GM12865 (cell line): ENCODE data around the gene CRELD1.

Experiments
- DNase-seq: peaks from one replicate; pipeline ENCODE4 v3.0.0; 2010; ENCODE audit warnings: low read depth
- H3K4me3 ChIP-seq: 2 replicates; pipeline ENCODE4 v1.5.1; 2011; ENCODE audit warnings: mild to moderate bottlenecking, low read depth, low read length, control low read depth
- CTCF ChIP-seq: IDR thresholded peaks from 2 replicates; pipeline ENCODE4 v1.5.1; 2011; ENCODE audit warnings: low read length, control low read depth, low read depth, inconsistent platforms; ENCODE audit not compliant: insufficient read depth; ENCODE audit errors: missing control alignments

The CRELD1 gene

DNA sequence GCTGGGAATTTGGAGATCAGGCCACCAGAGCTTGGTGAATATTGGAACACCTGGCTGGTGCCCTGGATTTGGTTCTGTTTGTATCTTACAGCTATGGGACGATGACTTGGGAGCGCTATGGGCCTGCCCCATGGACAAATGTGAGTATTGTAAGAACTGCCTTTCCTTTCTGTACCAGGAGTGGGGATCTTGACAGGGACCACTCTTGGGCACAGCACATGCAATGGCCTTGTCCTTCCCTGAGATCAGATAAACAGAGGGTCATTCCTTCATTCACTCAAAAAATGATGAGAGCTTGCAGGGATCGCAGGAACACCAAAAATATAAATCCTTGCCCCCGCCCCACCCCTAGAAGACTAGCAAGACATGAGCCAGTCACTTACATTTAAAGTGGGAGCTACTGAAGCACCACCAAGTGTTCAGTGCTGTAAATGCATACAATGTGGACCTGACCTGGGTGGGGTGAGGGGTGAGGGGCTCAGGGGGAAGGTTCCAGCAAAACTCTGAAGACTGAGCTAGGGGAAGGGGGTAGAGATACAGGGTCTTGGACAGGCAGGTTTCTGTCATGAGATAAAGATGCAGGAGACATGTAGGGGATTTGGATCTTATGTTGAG lies 2.7 kb upstream of the CRELD1 start:
- no peak overlapping the region for H3K4me3 ChIP-seq
- peak; percentile 34 for DNase-seq
- TF ChIP-seq CTCF, result peak; percentile 7

DNA sequence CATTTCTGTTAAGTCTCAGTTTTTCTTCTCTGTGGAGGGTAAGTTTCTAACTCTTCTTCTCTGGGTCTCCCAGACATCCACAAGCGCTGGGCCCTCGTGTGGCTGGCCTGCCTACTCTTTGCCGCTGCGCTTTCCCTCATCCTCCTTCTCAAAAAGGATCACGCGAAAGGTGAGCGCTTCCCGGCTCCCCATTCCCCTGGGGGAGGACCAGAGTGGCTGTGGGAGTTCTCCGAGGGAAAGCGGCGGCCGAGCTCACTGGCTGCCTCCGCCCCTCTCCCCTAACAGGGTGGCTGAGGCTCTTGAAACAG lies 1.1 kb upstream of the CRELD1 start:
- peak overlapping the region; percentile 86 for H3K4me3 ChIP-seq
- no peak for TF ChIP-seq CTCF
- DNase-seq, result no peak

DNA sequence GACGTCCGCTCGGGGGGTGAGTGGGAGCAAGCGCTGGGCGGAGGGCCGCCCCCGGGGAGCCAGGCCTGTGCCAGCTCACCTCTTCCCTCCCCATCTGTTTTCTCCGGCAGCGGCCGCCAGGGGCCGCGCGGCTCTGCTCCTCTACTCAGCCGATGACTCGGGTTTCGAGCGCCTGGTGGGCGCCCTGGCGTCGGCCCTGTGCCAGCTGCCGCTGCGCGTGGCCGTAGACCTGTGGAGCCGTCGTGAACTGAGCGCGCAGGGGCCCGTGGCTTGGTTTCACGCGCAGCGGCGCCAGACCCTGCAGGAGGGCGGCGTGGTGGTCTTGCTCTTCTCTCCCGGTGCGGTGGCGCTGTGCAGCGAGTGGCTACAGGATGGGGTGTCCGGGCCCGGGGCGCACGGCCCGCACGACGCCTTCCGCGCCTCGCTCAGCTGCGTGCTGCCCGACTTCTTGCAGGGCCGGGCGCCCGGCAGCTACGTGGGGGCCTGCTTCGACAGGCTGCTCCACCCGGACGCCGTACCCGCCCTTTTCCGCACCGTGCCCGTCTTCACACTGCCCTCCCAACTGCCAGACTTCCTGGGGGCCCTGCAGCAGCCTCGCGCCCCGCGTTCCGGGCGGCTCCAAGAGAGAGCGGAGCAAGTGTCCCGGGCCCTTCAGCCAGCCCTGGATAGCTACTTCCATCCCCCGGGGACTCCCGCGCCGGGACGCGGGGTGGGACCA lies 632 bp upstream of the CRELD1 start:
- peak overlapping the region; percentile 86 for H3K4me3 ChIP-seq
- DNase-seq, result peak; percentile 91
- TF ChIP-seq CTCF, result peak; percentile 91

- TF ChIP-seq CTCF, result no peak
- peak; percentile 45 for DNase-seq
- peak overlapping the region; percentile 86 for H3K4me3 ChIP-seq
Measured at GRCh38 chr3:9934235-9934621, 594 bp downstream of the CRELD1 start.

- TF ChIP-seq CTCF, result no peak
- no peak for DNase-seq
- no peak overlapping the region; the same call in 1 of the 2 replicates for H3K4me3 ChIP-seq
Measured at GRCh38 chr3:9934993-9935392, 1.4 kb downstream of the CRELD1 start.

- DNase-seq, result no peak
- no peak for TF ChIP-seq CTCF
- H3K4me3 ChIP-seq, result no peak overlapping the region
Measured at GRCh38 chr3:9935966-9936510, 2.4 kb downstream of the CRELD1 start.
